GDM1 (cell line): ENCODE data around the gene MACROD2.
"Not testable (repeated sequence)": the region's sequence is repeated elsewhere in the genome, so short reads cannot be mapped to it uniquely, and the experiment has no call there.

Experiments used
- DNase-seq: peaks from one replicate; lab custom pipeline; 2025; lab: John Stamatoyannopoulos, UW

Gene MACROD2

DNA sequence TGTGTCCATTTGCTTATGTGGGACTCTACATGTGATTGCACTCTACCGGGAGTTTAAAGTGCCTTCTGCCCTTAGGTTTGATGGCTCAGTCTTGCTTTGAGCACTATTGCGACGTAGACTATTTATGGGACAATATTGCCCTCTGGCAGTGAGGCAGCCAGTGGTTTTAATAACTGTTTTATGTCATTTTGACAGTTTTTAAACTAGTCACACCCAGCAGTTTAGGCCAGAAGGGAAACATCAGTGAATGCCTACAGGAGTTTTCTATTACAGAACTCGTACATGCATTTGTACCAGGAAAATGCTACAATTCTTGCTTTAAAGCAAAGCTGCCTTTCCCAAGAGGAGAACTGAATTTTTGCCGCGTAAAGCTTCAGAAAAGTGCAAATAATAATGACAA is 1764.3 kb downstream of the MACROD2 start:
- DNase-seq, result no peak

DNA sequence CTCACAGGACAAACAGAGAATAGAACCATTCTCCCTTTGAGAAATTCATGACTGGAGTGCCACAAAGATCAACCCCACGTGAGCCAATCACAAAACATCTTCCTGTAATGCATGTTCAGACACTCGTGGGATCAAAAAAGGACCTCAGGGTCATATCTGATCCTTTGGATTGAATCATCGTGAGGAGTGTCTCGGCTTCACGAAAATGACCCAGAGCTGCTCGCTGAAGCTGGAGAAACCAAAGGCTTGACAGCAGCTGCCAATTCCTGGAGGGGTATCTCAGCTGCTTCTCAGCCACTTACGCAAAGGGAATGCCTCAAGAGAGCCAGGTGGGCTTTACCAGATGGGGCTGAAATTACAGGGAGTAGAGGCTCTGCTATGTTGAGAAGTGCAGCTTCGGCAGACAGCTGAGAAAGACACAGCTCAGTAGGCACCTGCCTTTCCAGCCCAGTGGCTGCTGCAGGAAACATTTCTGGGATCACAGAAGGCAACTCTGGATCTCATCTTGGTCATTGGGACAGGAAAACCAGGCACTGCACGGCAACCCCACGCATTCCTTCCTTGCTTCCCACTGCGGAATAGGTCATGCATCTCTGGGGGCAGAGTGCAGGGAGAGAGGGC is 1764.8 kb downstream of the MACROD2 start:
- DNase-seq, result no peak

DNA sequence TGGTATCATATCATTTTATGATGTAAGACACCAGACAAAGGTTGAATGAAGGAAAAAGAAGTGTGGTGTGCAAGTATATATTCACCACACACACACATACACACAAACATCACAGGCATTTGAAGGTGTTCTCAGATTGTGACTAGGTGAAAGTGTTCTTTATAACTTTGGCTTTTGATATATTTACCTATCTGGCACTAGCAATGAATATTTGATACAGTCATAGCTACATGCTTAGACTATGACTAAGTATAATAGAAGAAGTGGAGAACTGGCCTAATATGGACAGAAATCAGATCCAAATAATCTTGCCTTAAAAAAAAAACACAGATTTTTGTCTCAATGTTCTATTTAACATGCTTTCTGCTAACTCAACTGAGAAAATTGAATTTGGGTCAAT is 1768.0 kb downstream of the MACROD2 start:
- no peak for DNase-seq

DNA sequence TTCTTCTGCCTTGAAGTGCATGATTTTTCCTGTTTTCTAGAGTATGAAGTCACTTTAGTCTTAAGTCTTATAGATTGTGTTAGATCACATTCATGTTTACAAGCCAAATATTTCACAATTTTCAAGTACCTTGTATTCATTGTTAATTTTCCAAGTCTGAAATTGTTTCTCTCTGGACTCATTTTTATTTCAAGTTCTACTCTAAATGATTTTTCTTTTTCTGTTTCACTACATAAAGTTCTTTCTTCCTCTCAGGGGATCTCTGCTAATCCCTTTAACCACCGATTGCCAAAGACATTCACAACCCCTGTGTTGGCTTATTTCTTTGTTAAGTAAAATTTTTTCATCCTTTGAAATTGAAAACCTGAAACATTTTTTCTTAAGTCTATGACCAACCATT is 1772.3 kb downstream of the MACROD2 start:
- no peak for DNase-seq

DNA sequence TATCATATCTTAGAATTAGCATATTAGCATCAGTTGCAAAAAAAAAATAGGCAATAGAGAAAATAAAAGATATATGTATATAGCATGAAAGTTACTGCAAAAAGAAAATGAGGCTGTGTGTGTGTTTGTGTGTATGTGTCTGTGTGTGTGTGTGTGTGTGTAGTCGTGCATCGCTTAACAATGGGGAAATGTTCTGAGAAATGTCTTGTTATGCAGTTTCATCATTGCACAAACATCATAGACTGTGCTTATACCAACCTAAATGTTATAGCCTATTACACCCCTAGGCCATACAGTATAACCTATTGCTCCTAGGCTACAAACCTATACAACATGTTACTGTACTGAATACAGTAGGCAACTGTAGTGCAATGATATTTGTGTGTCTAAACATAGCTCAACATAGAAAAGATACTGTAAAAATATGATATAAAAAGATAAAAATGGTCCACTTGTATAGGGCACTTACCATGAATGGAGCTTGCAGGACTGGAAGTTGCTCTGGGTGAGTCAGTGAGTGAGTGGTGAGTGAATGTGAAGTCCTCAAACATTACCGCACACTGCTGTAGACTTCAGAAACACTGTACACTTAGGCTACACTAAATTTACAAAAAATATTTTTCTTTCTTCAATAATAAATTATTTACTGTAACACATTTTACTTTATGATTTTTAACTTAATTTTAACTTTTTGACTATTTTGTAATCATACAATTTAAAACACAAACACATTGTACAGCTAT is 1772.9 kb downstream of the MACROD2 start:
- DNase-seq, result no peak

DNA sequence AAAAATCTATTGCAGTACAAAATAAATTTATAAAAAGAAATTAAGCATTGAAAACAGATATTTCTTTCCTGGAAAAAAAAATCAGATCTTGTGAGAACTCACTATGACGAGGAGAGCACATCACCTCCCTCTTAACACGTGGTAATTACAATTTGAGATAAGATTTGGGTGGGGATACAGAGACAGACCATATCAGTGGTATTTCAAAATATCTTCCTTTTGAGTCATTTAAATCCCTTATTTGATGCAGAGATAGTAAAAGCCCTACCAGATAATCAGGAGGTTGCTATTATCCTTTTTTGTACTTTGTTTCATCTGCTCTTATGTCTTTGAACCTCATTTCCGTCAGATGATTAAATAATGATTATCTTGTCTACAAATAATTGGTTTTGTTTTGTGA is 1777.5 kb downstream of the MACROD2 start:
- no peak for DNase-seq

DNA sequence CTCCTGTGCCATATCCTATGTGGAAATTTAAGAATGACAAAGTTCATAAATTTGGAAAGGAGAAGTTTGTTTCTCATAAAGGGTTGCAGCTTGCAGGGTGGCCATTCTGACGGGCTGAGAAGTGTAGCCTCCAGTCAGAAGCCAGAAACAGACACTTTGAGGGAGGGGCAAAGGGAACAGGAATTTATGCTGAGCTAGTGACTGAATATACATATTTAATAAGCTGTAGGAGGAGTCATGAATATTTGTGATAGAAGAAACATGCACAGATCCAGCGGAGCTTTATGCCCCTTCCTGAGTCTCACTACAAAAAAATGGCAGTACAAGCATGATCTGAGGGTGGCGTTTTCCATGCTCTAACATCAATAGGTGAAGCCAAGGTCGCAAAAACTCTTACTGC is 1779.6 kb downstream of the MACROD2 start:
- DNase-seq, result no peak

DNA sequence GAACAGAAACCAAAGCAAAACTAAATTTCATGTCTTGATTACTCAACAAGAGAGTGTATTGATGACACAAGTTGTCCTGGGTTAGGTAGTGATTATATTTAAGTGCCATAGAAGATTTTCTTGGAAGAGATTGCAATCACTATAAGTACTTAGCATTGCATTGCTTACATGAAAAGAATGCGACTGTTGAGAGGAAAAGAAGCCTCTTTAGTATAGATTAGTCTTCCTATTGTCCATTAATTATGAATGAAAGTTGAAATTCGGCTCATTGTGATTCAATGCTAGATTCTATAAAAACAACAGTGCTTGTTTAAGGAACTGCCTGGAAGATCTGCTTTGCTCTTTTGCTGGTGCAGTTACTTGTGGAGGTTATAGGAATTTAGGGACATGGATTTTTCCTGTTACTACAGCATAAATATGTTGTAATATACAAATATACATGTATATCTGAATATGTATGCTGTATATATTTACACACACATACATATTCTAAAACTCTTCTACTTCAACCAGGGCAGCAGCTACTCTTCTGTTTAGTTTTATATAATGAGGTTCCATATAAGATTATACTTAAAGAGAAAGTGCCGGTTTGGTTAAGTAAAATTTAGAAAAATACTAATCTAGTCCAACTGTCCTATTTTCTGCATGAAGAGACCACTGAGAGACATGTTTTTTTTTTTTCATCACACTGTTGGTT is 1781.6 kb downstream of the MACROD2 start:
- DNase-seq, result no peak

DNA sequence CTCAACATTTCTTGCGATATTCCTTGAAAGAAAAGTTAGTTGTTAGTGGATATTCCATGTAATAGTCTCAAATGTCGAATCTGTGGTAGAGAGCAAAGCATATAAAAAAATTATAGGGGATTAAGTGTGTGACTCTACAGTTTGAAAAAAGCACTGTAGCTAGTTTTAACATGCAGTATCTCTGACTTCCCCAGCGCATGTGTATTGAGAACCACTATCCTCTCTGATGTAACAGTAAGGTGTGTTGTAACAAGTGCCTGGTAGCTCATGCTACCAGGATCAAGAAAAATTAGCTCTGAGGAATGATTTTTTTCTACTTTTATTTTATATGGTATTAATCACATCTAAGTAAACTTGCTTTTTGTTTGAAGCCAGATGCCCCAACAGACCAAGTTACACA is 1788.7 kb downstream of the MACROD2 start:
- no peak for DNase-seq

DNA sequence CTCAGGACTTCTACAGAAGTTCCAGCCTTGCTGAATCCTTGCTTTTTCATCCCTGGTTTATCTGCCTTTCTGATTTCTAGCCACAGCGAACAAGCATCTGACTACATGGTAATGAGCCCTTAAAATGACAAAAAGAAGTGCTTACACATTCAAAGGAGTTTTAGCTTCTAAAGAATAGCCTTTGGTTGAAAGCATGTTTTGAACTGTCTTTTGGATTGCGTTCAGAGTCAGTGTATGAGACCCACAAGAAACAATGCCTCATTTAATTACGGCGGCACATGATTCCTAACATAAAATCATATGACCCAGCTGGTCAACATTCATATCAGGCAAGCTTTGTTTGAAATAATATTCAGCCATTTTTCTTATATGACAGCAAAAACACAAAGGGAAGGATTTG is 1793.8 kb downstream of the MACROD2 start:
- no peak for DNase-seq

DNA sequence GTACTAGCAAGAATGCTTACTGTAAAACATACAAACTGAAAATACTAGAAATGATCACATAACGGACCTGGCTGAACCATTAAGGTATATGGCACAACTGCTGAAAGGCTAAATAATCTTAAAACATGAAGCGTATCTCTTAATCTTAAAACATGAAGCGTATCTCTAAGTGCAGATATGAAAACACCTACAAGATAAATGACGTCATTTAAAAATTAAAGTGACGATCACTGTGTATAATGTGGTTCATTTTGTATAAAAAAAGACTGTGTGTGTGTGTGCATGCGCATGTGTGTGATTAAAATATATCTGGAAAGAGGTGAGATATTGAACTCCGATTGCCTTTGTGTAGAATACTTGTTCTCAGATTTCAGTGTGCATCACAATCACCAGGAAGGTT is 1797.5 kb downstream of the MACROD2 start:
- no peak for DNase-seq

DNA sequence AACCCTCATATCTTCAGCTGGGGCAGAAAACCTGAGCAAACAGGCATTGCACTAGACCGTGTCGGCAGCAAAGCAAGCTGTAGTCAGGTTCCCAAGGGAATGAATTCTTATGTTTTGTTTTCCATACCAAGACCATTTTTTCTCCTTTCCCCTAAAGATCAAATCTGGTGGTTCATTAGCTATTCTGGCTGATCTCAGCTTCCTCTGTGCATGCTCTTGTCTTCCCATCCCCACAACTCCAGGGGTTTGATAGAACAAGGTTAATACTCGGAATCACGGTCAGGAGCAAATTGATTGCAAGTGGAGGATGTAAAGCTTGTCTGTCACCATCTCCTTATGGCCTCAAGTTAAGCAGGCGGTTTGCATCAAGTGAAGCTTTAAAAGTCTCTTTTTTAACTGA is 1799.1 kb downstream of the MACROD2 start:
- DNase-seq, result no peak

DNA sequence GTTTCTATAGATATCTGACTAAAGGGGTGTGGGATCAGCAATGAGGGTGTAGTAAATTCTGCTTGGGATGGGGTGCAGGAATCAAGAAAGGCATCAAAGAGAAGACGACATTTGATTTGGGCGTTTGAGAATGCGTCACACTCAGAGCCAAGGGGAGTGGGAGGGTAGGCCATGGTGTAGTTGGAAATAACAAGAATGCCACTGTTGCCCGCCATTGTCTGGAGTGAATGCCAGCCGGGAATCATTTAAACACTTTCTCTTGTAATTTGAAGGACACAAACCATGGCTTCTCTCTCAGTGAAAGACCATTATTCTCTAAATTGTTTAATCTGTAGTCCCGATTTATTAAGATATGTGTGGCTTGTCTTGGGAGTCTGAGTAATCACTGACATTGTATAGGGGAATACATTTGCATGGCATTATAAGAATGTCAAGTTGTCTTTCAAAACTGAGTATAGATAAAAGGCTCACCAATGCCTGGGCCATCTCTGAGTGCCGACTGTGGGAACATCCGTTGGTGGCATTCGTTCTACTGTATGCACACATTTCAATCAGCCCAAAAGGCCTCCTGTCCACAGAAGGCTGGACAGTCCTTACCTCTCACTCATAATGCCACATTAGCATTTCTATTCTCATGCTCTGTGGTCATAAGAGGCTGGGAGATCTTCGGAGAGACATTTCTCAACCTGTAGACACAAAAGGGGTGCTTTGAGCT is 1800.1 kb downstream of the MACROD2 start:
- DNase-seq, result no peak

DNA sequence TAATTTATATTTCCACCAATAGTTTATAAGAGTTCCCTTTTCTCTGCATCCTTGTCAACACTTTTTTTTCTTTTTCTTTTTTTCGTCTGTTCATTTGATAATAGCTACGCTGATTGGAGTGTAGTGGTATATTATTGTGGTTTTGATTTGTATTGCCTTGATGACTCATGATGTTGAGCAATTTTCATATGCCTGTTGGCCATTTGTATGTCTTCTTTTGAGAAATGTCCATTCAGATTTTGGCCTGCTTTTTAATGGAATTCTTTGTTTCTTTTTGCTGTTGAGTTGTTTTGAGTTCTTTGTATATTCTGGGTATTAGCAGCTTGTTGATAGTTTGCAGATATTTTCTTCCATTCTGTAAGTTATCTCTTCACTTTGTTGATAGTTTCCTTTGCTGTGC is 1804.6 kb downstream of the MACROD2 start:
- no peak for DNase-seq

DNA sequence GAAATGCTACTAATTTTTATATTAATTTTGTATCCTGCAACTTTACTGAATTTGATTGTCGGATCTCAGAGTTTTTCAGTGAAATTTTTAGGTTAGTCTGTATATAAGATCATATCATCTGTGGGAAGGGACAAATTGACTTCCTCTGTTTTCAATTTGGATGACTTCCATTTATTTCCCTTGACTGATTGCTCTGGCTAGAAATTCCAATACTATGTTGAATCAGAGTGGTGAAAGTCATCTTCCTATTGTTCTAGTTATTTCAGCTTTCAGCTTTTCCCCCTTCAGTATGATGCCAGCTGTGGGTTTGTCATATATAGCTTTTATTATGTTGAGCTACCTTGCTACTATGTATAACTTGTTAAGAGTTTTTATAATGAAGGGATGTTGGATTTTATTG is 1806.7 kb downstream of the MACROD2 start:
- no peak for DNase-seq

DNA sequence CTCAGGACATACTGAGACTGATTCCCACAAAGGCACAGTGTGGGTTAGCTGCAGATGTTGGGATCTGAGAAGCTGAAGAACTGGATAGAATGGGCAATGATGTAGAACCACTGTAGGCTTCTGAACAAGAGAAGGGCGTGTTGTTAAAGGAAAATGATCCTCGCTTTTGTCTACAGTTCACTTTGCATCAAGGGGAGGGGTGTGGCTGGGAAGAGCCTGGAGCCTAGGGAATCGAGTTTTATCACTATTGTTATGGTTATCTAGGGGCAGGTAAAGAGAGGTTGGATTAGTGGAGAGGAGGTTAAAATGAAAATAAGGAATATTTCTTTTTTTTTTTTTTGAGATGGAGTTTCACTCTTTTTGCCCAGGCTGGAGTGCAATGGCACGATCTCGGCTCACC is 1809.8 kb downstream of the MACROD2 start:
- no peak for DNase-seq

DNA sequence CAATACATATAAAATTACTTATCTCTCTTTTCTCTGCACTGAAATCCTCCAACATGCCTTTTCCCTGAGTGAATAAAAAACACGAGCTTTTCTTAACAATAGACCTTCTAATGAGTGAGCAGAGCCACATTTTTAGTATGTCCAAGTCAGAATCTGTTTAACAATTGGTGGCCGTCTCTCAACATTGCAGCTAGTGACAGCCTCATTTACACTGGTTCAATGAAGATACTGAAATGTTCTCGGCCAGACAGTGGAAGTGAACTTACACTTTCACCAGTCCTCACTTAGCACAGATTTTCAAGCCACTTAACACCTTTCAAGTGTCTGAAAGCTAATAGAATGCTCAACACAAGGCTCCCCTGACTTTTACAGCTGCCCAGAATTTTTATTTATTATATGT is 1810.8 kb downstream of the MACROD2 start:
- no peak for DNase-seq

DNA sequence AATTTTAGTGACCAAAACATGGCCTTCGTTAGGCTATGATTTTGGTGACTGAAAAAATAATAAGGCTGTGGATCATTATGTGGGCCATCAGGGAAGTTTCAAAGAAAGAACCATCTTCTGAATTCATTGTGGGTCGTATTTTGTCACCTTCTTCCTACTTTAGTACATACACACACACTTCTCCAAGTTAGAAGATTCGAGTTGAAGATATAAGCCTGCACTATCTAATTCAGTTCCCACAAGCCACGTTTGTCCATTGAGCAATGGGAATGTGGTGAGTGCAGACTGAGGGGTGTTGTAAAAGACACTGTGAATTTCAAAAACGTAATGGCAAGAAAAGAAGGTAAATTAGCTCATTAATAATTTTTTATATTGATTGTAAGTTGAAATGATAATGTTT is 1812.0 kb downstream of the MACROD2 start:
- no peak for DNase-seq

DNA sequence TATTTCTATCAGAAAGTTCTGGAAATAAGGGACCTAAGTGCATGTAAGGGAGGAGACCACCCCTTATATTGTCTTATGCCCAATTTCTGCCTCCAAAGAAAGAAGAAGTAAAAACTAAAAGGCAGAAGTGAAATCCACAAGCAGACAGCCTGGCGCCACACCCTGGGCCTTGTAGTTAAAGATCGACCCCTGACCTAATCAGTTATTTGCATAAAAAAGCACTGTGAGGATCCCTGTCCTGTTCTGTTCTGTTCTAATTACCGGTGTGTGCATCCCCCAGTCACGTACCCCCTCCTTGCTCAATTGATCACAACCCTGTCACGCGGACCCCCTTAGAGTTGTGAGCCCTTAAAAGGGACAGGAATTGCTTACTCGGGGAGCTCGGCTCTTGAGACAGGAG is 1812.5 kb downstream of the MACROD2 start:
- not testable (repeated sequence) for DNase-seq

DNA sequence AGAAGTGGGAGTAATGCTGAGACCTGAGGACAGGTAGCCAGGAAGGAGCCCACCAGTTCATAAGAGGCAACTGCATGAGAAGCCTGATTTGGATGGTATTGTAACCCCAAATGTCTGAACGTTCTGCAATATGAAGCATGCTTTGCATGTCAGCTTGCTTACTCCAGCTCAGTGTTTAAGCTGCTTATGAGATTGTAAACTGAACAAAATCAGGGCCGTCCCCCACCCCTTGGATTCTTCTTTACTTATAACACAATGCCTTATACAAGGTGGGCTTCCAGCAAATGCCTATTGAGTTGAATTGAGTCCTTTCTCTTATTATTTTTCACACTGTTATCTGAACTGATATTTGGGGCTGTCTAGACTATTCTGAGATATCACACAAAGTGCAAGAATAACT is 1816.6 kb downstream of the MACROD2 start:
- DNase-seq, result no peak

DNA sequence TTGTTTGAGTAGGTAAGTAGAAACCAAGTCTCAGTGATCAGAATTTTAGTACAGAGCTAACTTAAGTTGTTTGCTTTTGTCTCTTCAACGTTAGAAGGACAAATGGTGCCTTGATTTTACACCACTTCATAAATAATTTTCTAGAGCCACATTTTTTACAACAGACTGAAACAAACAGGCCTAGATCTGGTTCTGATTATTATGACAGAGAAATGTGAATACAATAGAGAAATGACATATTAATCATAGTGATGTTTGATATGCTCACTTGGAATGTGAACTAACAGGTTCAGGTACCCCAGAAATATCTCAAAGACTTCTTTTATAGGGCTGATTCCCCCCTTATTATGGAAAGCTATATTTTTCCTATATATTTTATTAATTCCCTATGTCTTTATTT is 1817.4 kb downstream of the MACROD2 start:
- no peak for DNase-seq

DNA sequence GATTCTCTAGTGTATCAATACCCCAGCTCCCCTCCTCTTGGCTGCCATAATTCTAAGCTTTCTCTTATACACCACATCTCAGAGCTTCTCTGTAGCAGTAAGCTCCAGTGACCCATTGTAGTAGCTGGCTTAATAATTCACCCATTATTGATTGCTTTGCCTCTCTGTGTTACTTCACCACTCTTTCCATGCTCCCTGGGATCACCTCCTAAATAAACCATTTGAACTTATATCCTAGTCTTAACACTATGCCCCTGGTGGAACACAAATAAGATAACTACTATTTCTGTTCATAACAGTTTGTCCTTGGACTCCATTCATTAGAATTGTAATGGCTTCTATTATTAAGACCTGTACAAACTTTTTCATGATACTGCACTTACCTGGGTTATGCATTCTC is 1819.0 kb downstream of the MACROD2 start:
- no peak for DNase-seq

DNA sequence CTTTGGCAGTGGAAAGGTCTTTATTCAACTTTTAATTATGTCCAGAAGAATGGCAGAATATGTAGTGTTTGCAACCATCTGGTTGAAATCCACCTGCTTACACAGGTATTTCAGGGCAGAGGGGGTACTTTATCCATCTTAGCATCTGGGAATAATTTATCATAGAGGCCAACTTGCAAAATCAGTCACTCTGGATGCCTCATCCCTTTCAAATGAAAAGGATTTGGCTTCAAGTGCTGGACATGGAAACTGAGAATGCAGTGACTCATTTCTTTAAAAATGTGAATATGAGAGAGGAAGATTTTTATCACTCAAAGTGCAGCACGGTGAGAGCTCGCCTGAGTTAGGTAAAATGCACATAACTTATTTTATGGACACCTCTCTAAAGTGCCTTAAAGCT is 1819.6 kb downstream of the MACROD2 start:
- no peak for DNase-seq
